GM12892 (cell line): ENCODE data around the gene DROSHA.

ENCODE experiments used
- POLR2A ChIP-seq: IDR thresholded peaks from 2 replicates; pipeline ENCODE4 v1.6.1; 2011; ENCODE audit warnings: low read depth, low read length, control low read depth
- TAF1 ChIP-seq: IDR thresholded peaks from 2 replicates; pipeline ENCODE4 v1.6.1; 2011; ENCODE audit warnings: low read depth, mild to moderate bottlenecking, control low read depth, low read length, borderline replicate concordance

DNA sequence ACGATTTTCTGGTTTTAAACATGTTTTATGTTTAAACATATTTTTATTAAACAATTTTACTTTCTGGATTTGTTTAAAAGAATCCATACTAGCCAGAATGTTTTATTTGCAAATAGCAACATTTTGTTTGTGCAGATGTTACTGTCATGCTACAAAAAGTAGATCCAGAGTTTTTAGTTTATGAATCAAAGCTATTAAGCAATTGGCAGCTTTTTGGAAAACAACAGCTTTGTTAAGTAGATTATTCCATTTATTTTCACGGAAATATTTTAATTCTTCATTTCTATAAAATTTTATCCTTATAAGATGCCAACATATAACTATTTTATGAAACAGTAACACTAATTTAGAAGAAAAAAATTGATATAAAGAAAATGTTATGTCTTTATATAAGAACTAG lies 60.9 kb downstream of the DROSHA start:
- TF ChIP-seq TAF1: no peak
- no peak for TF ChIP-seq POLR2A
